ENCODE data around the gene FRG2B.
"Not testable (repeated sequence)": the region's sequence is repeated elsewhere in the genome, so short reads cannot be mapped to it uniquely, and the experiment has no call there.

DNA sequence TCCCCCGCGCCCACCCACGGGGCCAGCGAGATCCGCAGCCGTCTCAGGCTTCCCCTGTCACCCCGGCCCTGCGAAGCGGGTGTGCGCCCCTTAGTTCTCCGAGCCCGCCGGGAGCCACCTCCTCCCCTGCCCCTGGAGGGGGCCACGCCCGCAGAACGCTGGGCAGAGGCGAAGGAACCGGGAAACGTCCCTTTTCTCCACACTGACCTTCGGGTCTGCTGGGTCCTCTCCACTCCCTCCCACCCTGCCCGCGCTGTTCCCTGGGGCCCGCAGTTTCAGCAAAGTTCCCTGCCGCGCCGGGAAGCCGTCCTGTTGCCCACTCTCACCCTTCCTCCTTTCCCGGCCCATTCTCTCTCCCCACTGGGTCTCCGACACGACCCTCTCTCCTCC is 11.2 kb upstream of the FRG2B start:
- TF ChIP-seq ZNF366 (tag by site-specific recombination; conservative IDR thresholded peaks at IDR 0.05); ZNF416 (tag by site-specific recombination; IDR thresholded peaks at IDR 0.05); YY1 (tag by site-specific recombination; IDR thresholded peaks at IDR 0.05); ZNF114 (tag by site-specific recombination; IDR thresholded peaks at IDR 0.05); BCL11A (tag by site-specific recombination; IDR thresholded peaks at IDR 0.05; ENCODE audit: low read depth); SP3 (tag by site-specific recombination; IDR thresholded peaks at IDR 0.05); KLF16 (tag by site-specific recombination; IDR thresholded peaks at IDR 0.05): not testable (repeated sequence)
- TF ChIP-seq, protein P1, sequence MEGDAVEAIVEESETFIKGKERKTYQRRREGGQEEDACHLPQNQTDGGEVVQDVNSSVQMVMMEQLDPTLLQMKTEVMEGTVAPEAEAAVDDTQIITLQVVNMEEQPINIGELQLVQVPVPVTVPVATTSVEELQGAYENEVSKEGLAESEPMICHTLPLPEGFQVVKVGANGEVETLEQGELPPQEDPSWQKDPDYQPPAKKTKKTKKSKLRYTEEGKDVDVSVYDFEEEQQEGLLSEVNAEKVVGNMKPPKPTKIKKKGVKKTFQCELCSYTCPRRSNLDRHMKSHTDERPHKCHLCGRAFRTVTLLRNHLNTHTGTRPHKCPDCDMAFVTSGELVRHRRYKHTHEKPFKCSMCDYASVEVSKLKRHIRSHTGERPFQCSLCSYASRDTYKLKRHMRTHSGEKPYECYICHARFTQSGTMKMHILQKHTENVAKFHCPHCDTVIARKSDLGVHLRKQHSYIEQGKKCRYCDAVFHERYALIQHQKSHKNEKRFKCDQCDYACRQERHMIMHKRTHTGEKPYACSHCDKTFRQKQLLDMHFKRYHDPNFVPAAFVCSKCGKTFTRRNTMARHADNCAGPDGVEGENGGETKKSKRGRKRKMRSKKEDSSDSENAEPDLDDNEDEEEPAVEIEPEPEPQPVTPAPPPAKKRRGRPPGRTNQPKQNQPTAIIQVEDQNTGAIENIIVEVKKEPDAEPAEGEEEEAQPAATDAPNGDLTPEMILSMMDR (tag by site-specific recombination; IDR thresholded peaks at IDR 0.05) = not testable (repeated sequence)
- TF ChIP-seq, protein P2, sequence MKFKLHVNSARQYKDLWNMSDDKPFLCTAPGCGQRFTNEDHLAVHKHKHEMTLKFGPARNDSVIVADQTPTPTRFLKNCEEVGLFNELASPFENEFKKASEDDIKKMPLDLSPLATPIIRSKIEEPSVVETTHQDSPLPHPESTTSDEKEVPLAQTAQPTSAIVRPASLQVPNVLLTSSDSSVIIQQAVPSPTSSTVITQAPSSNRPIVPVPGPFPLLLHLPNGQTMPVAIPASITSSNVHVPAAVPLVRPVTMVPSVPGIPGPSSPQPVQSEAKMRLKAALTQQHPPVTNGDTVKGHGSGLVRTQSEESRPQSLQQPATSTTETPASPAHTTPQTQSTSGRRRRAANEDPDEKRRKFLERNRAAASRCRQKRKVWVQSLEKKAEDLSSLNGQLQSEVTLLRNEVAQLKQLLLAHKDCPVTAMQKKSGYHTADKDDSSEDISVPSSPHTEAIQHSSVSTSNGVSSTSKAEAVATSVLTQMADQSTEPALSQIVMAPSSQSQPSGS (tag by site-specific recombination; IDR thresholded peaks at IDR 0.05; ENCODE audit: low read depth) = not testable (repeated sequence)
- TF ChIP-seq, protein P3, sequence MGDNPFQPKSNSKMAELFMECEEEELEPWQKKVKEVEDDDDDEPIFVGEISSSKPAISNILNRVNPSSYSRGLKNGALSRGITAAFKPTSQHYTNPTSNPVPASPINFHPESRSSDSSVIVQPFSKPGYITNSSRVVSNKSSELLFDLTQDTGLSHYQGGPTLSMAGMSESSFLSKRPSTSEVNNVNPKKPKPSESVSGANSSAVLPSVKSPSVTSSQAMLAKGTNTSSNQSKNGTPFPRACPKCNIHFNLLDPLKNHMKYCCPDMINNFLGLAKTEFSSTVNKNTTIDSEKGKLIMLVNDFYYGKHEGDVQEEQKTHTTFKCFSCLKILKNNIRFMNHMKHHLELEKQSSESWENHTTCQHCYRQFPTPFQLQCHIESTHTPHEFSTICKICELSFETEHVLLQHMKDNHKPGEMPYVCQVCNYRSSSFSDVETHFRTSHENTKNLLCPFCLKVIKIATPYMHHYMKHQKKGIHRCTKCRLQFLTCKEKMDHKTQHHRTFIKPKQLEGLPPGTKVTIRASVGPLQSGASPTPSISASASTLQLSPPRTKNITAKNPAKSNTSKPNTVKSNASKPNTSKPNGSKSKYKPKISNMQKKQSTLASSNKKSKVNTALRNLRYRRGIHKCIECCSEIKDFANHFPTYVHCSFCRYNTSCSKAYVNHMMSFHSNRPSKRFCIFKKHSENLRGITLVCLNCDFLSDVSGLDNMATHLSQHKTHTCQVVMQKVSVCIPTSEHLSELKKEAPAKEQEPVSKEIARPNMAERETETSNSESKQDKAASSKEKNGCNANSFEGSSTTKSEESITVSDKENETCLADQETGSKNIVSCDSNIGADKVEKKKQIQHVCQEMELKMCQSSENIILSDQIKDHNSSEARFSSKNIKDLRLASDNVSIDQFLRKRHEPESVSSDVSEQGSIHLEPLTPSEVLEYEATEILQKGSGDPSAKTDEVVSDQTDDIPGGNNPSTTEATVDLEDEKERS (tag by site-specific recombination; IDR thresholded peaks at IDR 0.05) = not testable (repeated sequence)
- TF ChIP-seq, protein P4, sequence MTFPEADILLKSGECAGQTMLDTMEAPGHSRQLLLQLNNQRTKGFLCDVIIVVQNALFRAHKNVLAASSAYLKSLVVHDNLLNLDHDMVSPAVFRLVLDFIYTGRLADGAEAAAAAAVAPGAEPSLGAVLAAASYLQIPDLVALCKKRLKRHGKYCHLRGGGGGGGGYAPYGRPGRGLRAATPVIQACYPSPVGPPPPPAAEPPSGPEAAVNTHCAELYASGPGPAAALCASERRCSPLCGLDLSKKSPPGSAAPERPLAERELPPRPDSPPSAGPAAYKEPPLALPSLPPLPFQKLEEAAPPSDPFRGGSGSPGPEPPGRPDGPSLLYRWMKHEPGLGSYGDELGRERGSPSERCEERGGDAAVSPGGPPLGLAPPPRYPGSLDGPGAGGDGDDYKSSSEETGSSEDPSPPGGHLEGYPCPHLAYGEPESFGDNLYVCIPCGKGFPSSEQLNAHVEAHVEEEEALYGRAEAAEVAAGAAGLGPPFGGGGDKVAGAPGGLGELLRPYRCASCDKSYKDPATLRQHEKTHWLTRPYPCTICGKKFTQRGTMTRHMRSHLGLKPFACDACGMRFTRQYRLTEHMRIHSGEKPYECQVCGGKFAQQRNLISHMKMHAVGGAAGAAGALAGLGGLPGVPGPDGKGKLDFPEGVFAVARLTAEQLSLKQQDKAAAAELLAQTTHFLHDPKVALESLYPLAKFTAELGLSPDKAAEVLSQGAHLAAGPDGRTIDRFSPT (tag by site-specific recombination; IDR thresholded peaks at IDR 0.05) = not testable (repeated sequence)
